GM18519 (cell line): ENCODE measurements around the gene DOCK4.

ENCODE experiments used
- ATAC-seq: cut with Tn5 transposase; IDR thresholded peaks from one replicate; pipeline ENCODE4 v1.9.1; 2021; ENCODE audit warnings: mild to moderate bottlenecking, moderate library complexity; ENCODE audit not compliant: unreplicated experiment, low FRiP score

Gene DOCK4

DNA sequence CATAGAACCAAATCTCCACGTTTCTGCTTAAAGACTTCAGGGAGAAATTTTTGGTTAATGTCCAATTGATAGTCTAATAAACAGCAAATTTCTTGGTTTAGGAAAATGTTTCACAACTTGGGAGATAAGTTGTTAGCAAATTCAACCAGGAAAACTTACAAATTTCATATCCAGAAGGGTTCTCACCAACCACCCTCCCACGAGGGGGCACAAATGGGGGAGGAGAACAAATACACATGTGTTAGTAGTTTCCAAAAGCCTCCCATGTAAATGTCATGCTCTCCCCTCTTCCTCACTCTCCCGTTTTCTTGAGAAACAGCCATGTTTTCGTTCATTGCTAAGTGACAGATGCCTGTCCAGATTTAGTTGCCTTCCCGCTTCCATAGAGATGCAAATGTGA lies 10.5 kb downstream of the DOCK4 start:
- no peak for ATAC-seq

DNA sequence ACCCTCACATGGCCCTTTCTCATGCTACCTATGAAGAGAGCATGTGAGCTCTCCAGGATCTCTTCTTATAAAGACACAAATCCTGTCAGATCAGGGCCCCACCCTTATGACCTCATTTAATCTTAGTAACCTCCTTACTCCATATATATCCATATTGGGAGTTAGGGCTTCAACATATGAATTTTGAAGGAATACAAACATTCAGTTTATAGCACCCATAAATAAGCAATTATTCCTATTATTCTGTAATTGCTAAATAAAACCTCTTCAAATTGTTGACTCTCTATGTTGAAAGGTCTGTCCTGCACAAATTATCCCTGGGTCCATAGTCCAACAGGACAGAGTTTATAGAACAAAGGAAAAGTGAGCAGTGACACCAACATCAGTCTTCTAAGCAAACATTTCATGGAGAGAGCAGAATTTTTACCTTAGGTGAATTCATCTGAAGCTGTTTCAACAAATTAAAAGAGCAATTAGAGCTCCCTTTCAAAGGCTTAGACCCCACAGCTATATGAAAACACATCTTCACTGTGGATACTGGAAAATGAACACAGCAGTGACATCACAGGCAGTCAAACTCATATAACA lies 12.2 kb downstream of the DOCK4 start:
- ATAC-seq, result no peak

- no peak for ATAC-seq
Observed at GRCh38 chr7:112192236-112193154, 13.7 kb downstream of the DOCK4 start.

GRCh38 chr7:112190120-112190519 lies 16.1 kb downstream of the DOCK4 start:
- ATAC-seq, result no peak

- no peak for ATAC-seq
Observed at GRCh38 chr7:112189691-112190090, 16.5 kb downstream of the DOCK4 start.

GRCh38 chr7:112188257-112188656 lies 17.9 kb downstream of the DOCK4 start:
- ATAC-seq, result no peak

GRCh38 chr7:112186300-112186699 lies 19.9 kb downstream of the DOCK4 start:
- no peak for ATAC-seq

- ATAC-seq, result no peak
Observed at GRCh38 chr7:112185005-112185834, 21.0 kb downstream of the DOCK4 start.

DNA sequence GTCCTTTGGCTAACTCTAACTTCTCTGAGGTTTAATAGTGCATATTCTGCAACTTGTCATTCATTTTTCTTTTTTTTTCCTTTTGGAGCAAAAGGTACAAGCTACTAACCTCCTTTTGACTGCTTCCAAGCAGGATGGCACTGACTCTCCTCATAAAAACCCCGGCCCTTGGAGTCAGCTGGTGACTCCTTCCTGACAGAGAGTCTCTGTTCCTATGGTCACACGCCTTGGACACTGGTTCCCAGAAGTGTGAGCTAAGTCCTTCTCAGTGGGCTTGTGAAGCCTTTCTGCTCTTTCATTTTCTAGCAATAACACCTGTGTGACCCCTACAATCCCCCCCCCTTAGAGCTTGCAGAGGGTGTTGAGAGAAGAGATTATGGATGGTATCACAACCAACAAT lies 21.7 kb downstream of the DOCK4 start:
- no peak for ATAC-seq

DNA sequence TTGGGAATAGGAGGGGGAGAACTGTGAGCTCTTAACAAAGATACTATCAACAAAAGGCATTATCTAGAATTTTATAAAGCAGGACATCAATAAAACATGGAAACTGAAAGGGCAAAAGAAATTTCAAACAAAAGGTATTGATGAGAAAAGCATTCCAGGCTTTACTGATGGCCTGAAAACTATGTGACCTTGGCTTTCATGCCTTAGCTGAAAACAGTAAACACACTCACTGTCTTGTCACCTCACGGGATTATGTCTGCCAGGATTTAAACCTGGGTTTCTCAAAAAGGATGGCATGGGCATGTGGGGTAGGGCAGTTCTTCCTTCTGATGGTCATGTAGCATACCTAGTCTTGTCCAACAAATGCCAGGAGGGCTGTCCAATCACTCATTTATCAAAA lies 22.9 kb downstream of the DOCK4 start:
- no peak for ATAC-seq

GRCh38 chr7:112182749-112183148 lies 23.4 kb downstream of the DOCK4 start:
- no peak for ATAC-seq

DNA sequence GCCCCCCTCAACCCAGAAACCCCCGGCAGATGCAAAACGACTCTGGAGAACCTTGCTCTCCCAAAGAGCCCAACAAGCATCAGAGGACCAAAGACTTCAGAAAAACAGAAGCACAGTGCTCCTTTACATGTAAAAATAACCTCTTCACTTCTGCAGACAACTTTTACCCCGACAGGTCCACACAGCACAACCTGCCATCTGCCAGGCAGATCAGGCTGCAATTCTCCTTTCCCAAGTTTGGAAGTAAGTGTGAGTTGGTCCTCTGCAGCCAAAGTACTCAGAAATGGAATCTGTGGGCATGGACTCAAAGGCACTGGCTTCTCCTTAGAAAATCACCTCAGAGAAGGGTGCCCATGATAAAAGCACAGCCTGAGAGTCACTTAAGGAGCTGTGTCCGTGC lies 26.0 kb downstream of the DOCK4 start:
- no peak for ATAC-seq

- no peak for ATAC-seq
Observed at GRCh38 chr7:112176693-112177415, 29.3 kb downstream of the DOCK4 start.

DNA sequence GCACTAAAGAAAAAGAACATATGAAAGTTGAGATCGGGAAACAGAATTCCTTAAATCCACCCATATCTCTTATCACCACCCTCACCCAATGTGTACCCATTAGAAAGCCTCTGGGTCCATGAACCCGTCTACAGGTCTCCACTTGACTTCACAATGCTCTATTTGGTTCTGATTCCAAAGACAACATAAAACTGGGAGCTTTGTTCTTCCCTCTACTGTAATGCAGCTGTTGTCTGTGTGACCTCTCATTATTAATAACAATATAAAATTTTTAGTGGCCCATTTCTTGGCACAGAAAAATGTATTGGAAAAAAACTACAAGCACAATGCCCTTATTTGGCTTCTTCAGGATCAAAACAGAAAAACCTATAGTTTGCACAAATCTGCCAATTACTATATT lies 30.0 kb downstream of the DOCK4 start:
- no peak for ATAC-seq

GRCh38 chr7:112174192-112174591 lies 32.0 kb downstream of the DOCK4 start:
- ATAC-seq, result no peak

DNA sequence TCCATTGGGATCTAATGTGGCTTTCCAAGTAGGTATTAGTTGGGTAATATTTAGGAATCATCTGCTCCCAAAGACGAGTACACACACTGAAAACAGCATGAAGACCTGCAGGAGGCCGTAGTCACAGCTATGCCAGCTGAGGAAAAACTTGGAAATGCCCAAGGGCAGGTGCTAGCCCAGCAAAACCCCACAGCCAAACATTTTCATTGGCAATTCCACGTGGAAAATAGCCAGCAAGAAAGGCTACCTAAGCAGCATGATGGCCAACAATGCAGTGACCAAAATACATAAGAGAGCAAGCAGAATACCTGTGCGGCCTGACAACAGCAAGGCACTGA lies 32.7 kb downstream of the DOCK4 start:
- no peak for ATAC-seq

- no peak for ATAC-seq
Observed at GRCh38 chr7:112172870-112173567, 33.2 kb downstream of the DOCK4 start.

DNA sequence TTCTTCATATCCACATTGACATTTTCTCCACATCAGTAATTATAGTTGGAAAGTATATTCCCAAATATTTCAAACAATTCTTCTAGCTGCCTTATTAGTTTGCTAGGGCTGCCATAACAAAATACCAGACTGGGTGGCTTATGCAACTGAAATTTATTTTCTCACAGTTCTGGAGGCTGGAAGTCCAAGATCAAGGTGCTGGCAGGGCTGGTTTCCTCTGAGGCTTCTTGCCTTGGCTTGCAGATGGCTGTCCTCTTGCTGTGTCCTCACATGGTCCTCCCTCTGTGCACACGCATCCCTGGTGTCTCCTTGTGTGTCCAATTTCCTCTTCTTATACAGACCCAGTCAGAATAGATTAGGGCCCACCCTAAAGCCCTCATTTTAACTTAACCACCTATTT lies 34.5 kb downstream of the DOCK4 start:
- ATAC-seq, result no peak

DNA sequence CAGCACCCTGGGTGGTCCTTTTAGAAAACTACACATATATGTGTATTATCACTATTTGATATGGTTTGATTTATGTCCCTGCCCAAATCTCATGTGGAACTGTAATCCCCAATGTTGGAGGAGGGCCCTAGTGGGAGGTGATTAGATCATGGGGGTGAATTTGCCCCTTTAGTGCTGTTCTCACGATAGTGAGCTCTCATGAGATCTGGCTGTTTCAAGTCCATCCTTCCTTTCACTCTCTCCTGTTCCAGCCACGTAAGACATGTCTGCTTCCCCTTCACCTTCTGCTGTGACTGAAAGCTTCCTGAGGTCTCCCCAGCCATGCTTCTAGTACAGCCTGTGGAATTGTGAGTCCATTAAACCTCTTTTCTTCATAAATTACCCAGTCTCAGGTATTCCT lies 37.3 kb downstream of the DOCK4 start:
- ATAC-seq, result no peak

GRCh38 chr7:112167147-112167546 lies 39.1 kb downstream of the DOCK4 start:
- ATAC-seq, result no peak
